AG09309 (cell line): ENCODE results near the gene RXRA.

Source experiments
- DNase-seq: peaks from one replicate; pipeline ENCODE4 v3.0.0-alpha.2; 2010; ENCODE audit warnings: low read depth
- H3K4me3 ChIP-seq: 2 replicates; pipeline ENCODE4 v1.5.1; 2011; ENCODE audit warnings: mild to moderate bottlenecking, low read depth, low read length, moderate library complexity; ENCODE audit not compliant: control insufficient read depth
- TF ChIP-seq, protein P1 (sequence below): IDR thresholded peaks from 2 replicates; pipeline ENCODE4 v1.5.1; 2011; ENCODE audit warnings: mild to moderate bottlenecking, low read depth, low read length, inconsistent platforms; ENCODE audit not compliant: insufficient read depth, control insufficient read depth; ENCODE audit errors: missing control alignments

RXRA gene

DNA sequence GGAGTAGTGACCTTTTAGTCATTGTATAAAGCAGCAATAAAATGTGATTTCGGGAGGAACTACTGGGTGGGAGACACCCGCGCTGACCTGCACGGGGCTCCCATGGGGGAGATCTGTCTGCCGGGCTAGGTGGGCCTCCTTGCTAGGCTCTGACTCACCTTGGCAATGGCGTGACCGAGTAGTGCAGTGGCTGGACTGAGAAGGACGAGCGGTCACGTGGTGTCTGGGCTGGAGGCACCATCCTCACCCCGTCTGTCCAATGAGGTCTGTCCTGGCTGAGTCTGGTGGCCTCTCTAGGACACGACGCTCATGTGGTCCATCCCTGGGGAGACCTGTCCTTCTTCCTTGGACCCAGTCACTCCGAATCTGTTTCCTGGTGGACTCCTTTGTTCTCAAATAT, 151.7 kb downstream of the RXRA start:
- H3K4me3 ChIP-seq = no peak overlapping the region
- TF ChIP-seq, protein P1, sequence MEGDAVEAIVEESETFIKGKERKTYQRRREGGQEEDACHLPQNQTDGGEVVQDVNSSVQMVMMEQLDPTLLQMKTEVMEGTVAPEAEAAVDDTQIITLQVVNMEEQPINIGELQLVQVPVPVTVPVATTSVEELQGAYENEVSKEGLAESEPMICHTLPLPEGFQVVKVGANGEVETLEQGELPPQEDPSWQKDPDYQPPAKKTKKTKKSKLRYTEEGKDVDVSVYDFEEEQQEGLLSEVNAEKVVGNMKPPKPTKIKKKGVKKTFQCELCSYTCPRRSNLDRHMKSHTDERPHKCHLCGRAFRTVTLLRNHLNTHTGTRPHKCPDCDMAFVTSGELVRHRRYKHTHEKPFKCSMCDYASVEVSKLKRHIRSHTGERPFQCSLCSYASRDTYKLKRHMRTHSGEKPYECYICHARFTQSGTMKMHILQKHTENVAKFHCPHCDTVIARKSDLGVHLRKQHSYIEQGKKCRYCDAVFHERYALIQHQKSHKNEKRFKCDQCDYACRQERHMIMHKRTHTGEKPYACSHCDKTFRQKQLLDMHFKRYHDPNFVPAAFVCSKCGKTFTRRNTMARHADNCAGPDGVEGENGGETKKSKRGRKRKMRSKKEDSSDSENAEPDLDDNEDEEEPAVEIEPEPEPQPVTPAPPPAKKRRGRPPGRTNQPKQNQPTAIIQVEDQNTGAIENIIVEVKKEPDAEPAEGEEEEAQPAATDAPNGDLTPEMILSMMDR = no peak
- no peak for DNase-seq

DNA sequence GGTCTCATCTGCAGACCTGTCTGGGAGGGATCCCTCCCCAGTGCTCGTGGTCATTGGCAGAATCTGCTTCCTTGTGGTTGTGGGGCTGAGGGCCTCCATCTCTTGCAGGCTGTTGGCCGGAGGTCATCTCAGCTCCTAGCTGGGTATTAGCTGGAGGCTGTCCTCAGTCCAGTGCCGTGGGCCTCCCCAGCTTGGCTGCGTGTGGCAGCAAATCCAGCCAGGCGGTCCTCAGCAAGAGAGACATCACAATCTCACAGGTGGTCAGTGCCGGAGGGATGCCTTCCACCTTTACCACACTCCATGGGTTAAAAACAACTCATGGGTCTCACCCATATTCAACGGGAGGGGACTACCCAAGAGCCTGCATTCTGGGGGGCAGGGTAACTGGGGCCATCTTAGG, 155.5 kb downstream of the RXRA start:
- DNase-seq = no peak
- TF ChIP-seq, protein P1 = no peak
- H3K4me3 ChIP-seq = no peak overlapping the region

DNA sequence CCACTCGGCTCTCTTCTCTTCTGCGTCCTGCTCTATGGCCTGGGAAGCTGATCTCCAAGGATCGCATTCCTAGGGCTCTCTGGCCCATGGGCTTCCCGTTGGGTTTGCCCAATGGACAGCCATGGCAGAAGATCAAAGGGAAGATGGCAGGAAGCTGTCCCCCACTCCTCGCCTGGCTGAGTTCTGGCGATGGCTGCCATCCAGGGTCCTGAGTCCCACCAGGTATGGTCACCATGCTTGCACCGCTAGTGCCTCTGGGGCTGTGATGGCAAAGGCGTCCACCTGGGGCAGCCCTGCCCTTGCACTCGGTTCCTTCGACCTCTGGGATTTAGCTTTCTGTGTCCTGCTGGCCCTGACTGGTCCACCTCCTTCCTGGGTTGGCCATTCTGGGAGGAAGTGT, 156.0 kb downstream of the RXRA start:
- TF ChIP-seq, protein P1 = no peak
- no peak for DNase-seq
- H3K4me3 ChIP-seq = no peak overlapping the region

DNA sequence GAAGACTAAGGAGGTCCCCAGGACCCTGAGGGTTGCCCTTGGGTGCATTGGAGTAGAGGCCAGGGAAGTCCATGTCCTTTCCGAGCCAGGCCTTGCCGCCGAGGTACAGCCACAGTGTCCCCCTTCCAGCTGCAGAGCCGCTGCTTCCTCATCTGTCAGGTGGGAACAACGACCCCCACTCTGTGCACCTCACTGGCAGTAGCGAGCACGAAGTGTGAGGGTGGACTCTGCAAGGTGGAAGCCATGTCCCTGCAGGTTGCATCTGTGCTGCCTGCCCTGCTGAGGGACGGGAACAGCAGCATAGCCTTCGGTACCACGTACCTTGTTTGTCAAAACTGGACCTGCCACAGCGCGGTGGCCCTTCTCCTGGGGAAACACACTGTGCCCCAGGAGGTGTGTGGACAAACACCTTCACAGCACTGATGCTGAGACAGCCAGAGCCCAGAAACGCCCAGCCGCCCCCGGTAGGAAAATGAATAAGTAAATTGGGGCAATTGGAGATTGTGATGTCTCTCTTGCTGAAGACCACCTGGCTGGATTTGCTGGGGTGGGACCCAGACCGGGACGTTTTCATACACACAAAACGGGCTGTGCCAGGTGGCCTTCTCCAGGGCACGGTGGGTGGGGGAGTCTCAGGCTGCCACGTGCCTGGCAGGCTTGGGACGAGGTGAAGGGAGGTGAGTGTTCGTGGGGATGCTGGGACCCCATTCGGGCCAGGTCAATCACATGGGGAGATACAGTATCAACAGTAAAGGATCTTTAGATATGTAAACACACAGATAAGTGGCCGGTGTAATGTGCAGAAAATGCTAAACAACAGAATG, 157.3 kb downstream of the RXRA start:
- no peak overlapping the region for H3K4me3 ChIP-seq
- DNase-seq = no peak
- TF ChIP-seq, protein P1 = no peak

DNA sequence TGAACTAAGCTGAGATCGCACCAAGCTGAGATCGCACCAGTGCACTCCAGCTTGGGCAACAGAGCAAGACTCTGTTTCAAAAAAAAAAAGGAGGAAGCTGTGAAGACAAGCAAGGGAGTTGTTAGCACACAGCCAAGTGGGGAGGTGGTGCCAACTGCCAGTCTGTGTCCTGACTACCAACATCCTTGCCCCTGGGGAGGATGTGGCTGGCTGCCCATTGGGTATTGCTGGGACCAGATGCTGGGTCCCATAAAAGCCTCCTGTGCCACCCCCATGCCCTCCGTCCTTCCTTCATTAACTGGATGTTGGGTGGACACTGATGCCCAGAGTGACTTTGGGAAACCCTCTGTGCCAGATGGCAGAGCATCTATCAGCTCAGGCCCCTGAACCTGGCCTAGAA, 158.2 kb downstream of the RXRA start:
- no peak for DNase-seq
- TF ChIP-seq, protein P1 = no peak

DNA sequence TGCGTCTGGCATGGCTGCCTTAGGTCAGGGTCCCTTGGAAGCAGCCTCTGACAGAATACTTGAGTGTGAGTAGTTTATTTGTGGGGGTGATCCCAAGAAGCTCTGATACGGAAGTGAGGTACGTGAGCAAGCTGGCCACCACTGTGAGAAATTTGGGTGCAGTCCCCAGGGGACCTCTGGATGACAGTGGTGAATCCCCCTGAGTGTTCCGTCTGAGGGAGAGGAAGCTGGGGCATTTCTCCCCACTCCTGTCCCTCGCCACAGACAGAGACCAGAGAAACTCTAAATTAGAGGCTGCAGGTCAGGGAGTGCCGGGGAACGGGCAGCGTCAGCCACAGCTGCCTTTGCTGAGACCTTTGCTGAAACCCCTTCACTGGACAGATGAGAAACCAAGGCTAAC, 159.4 kb downstream of the RXRA start:
- no peak overlapping the region for H3K4me3 ChIP-seq
- TF ChIP-seq, protein P1 = no peak
- DNase-seq = no peak

More for the DNA sequence above, 158.2 kb downstream of the RXRA start:
- no peak overlapping the region for H3K4me3 ChIP-seq
